Keratinocyte (primary cell): ENCODE data around the gene E2F3. TPM values are rescaled to one million over a fixed set of nuclear protein-coding genes. Genes with fewer than 3 reads are reported as not detected.

Experiments
- DNase-seq: peaks from one replicate; pipeline ENCODE4 v3.0.0-alpha.2; 2011; ENCODE audit warnings: low read depth, missing footprints, low spot score
- FAIRE-seq: peaks from 2 replicates; lab custom pipeline; 2011; peaks lifted over from hg19 to GRCh38; lab: Jason Lieb, UNC
- H2AFZ ChIP-seq: 2 replicates; pipeline ENCODE4 v1.6.0; 2012; ENCODE audit warnings: low read length, control low read depth, inconsistent platforms; ENCODE audit not compliant: control insufficient read depth
- H3K27ac ChIP-seq: 2 replicates; pipeline ENCODE4 v1.5.1; 2011; ENCODE audit warnings: low read length; ENCODE audit not compliant: control insufficient read depth, insufficient read depth
- H3K27me3 ChIP-seq: 3 replicates; pipeline ENCODE4 v1.6.0; 2011; ENCODE audit warnings: low read length; ENCODE audit not compliant: control insufficient read depth, insufficient read depth; ENCODE audit errors: extremely low read depth
- H3K36me3 ChIP-seq, 2 experiments: 2 replicates in 1 of 2; 3 replicates in 1 of 2; pipeline ENCODE4 v1.5.1; 2011; ENCODE audit warnings: low read length in 2 of 2, mild to moderate bottlenecking in 1 of 2; ENCODE audit not compliant: control insufficient read depth in 2 of 2, insufficient read depth in 2 of 2; ENCODE audit errors: extremely low read depth in 1 of 2
- H3K4me1 ChIP-seq: 3 replicates; pipeline ENCODE4 v1.5.1; 2011; ENCODE audit warnings: low read length; ENCODE audit not compliant: control insufficient read depth, insufficient read depth; ENCODE audit errors: extremely low read depth
- H3K4me2 ChIP-seq: 3 replicates; pipeline ENCODE4 v1.6.0; 2011; ENCODE audit warnings: low read depth, low read length; ENCODE audit not compliant: control insufficient read depth, insufficient read depth; ENCODE audit errors: extremely low read depth
- H3K4me3 ChIP-seq, 3 experiments: fragments of 200-600 bp in 1 of 3; sonication (generic) in 1 of 3; 2 replicates in 2 of 3; 3 replicates in 1 of 3; pipeline ENCODE4 v1.5.1; 2011 to 2016; ENCODE audit warnings: low read length in 3 of 3, mild to moderate bottlenecking in 3 of 3, control low read depth in 2 of 3, inconsistent platforms in 1 of 3, low read depth in 1 of 3, mixed read lengths in 1 of 3, mixed run types in 1 of 3, moderate library complexity in 1 of 3; ENCODE audit not compliant: control insufficient read depth in 2 of 3, insufficient read depth in 2 of 3; ENCODE audit errors: extremely low read depth in 1 of 3
- H3K79me2 ChIP-seq: 2 replicates; pipeline ENCODE4 v1.6.0; 2012; ENCODE audit warnings: low read length; ENCODE audit not compliant: control insufficient read depth, insufficient read depth
- H3K9ac ChIP-seq: 3 replicates; pipeline ENCODE4 v1.6.0; 2011; ENCODE audit warnings: low read length; ENCODE audit not compliant: control insufficient read depth, insufficient read depth; ENCODE audit errors: extremely low read depth
- H3K9me1 ChIP-seq: 3 replicates; pipeline ENCODE4 v1.6.0; 2011; ENCODE audit warnings: low read length; ENCODE audit not compliant: control insufficient read depth, insufficient read depth; ENCODE audit errors: extremely low read depth
- H3K9me3 ChIP-seq: 2 replicates; pipeline ENCODE4 v1.5.1; 2012; ENCODE audit warnings: low read depth, low read length; ENCODE audit not compliant: control insufficient read depth
- H4K20me1 ChIP-seq: 3 replicates; pipeline ENCODE4 v1.6.0; 2011; ENCODE audit warnings: low read length; ENCODE audit not compliant: control insufficient read depth, insufficient read depth; ENCODE audit errors: extremely low read depth
- CTCF ChIP-seq, 3 experiments: IDR thresholded peaks in 1 of 3; conservative IDR thresholded peaks in 1 of 3; optimal IDR thresholded peaks in 1 of 3; 2 replicates in 2 of 3; 3 replicates in 1 of 3; pipeline versions ENCODE3 to v1.5.1; 2011; ENCODE audit warnings: low read length in 3 of 3, mild to moderate bottlenecking in 3 of 3, moderate library complexity in 2 of 3, control low read depth in 1 of 3, inconsistent platforms in 1 of 3; ENCODE audit not compliant: insufficient read depth in 2 of 3; ENCODE audit errors: extremely low read depth in 1 of 3
- EZH2 ChIP-seq: IDR thresholded peaks from one replicate; pipeline ENCODE4 v1.6.1; 2012; ENCODE audit warnings: inconsistent platforms, mild to moderate bottlenecking, low read length, moderate library complexity
- dilution Hi-C: fragments of 300-500 bp; cut with MboI; formaldehyde crosslinking; loops from one replicate; pipeline ENCODE4 v1.7.0; 2020; ENCODE audit warnings: low sequenced_read_pairs; ENCODE audit not compliant: extremely low pct_ligation_motif_present
- polyA plus RNA-seq, 5 experiments: library from polyadenylated mRNA; depleted of rRNA in 3 of 5; stranded (reverse) in 3 of 5; stranded (forward) in 1 of 5; unstranded in 1 of 5; fragments of >200 nt; gene quantifications; 1 replicate in 1 of 5; 2 replicates in 3 of 5; 3 replicates in 1 of 5; pipeline versions ENCODE4 v1.2.1 to v1.2.3, GENCODE V29; 2011 to 2012; ENCODE audit warnings: missing spikeins in 2 of 5, low read depth in 1 of 5, low replicate concordance in 1 of 5

The E2F3 gene
- polyA plus RNA-seq, 1 donor (not counting 4 experiments of a cell fraction or from before 2014, with no cell fraction given) = 14.6 TPM

GRCh38 chr6:20458027-20458894 is 56.6 kb downstream of the E2F3 start:
- no peaks in the 10 kb centered on the region for H3K9me3 ChIP-seq
- no peak overlapping the region for H3K27ac ChIP-seq
- FAIRE-seq (no peak), DNase-seq (no peak)
- H3K36me3 ChIP-seq = peaks cover 5% of the 10 kb centered on the region in 2 experiments
- H4K20me1 ChIP-seq = peaks cover 8% of the 10 kb centered on the region
- no peak for TF ChIP-seq CTCF (optimal IDR thresholded peaks at IDR 0.05 in 1 of 3, IDR thresholded peaks at IDR 0.05 in 1 of 3, conservative IDR thresholded peaks at IDR 0.05 in 1 of 3; ENCODE audit: extremely low read depth in 1 of 3, insufficient read depth in 2 of 3, low read length in 3 of 3)
- TF ChIP-seq EZH2 = no peak
- H3K9ac ChIP-seq = no peak overlapping the region
- H3K4me3 ChIP-seq = no peak overlapping the region
- dilution Hi-C loops = no loop called here
- H3K4me1 ChIP-seq = peaks cover 17% of the 10 kb centered on the region
- H3K79me2 ChIP-seq = peaks cover 82% of the 10 kb centered on the region
- no peak overlapping the region for H2AFZ ChIP-seq
- no peaks in the 10 kb centered on the region for H3K27me3 ChIP-seq
- H3K9me1 ChIP-seq = no peaks in the 10 kb centered on the region
- no peak overlapping the region for H3K4me2 ChIP-seq

GRCh38 chr6:20459682-20460081 is 58.0 kb downstream of the E2F3 start:
- dilution Hi-C loops = no loop called here
- H3K9ac ChIP-seq = no peak overlapping the region
- H2AFZ ChIP-seq = no peak overlapping the region
- no peaks in the 10 kb centered on the region for H3K9me3 ChIP-seq
- H3K4me2 ChIP-seq = no peak overlapping the region
- H4K20me1 ChIP-seq = peaks cover 8% of the 10 kb centered on the region
- H3K27me3 ChIP-seq = no peaks in the 10 kb centered on the region
- peaks cover 74% of the 10 kb centered on the region for H3K79me2 ChIP-seq
- H3K9me1 ChIP-seq = no peaks in the 10 kb centered on the region
- peaks cover 5 to 6% of the 10 kb centered on the region in 2 experiments for H3K36me3 ChIP-seq
- H3K27ac ChIP-seq = no peak overlapping the region
- DNase-seq = no peak
- TF ChIP-seq CTCF (optimal IDR thresholded peaks at IDR 0.05 in 1 of 3, IDR thresholded peaks at IDR 0.05 in 1 of 3, conservative IDR thresholded peaks at IDR 0.05 in 1 of 3; ENCODE audit: extremely low read depth in 1 of 3, insufficient read depth in 2 of 3, low read length in 3 of 3) = no peak
- H3K4me1 ChIP-seq = peaks cover 17% of the 10 kb centered on the region
- no peak overlapping the region for H3K4me3 ChIP-seq
- FAIRE-seq = no peak
